Natural killer cell treated with Interleukin-12 subunit alpha and Interleukin-12 subunit beta and Interleukin-15 and Interleukin-18, amount 100 ng/mL, for 72 hours (primary cell): ENCODE measurements around the gene JPH3. TPM values are rescaled to one million over a fixed set of nuclear protein-coding genes. Genes with fewer than 3 reads are reported as not detected.

Experiments used
- total RNA-seq, 2 donors: library from RNA; stranded (reverse); gene quantifications; one replicate each; pipeline ENCODE4 v1.2.3, GENCODE V29; 2022

JPH3 gene
- total RNA-seq, 2 donors from 2014 or later, result not detected

Other genes starting within 250 kb of the JPH3 start
- 10 to 100 TPM; 30.5 to 36.9 TPM for gene FBXO31, start 218.7 kb upstream of the JPH3 start, total RNA-seq
- gene MAP1LC3B, start 210.2 kb upstream of the JPH3 start, total RNA-seq, result 10 to 100 TPM; 41.0 to 84.2 TPM
- 10 to 100 TPM; 15.7 to 15.9 TPM for gene ZCCHC14, start 109.5 kb upstream of the JPH3 start, total RNA-seq
- gene KLHDC4, start 163.5 kb downstream of the JPH3 start, total RNA-seq, result 100 to 1,000 TPM in 1 of 2 donors, 10 to 100 TPM in 1; 71.0 to 188 TPM